HG02642 (cell line): ENCODE measurements around the gene RBMS1.

Experiments
- ATAC-seq: cut with Tn5 transposase; IDR thresholded peaks from one replicate; pipeline ENCODE4 v1.9.1; 2021; ENCODE audit warnings: mild to moderate bottlenecking; ENCODE audit not compliant: unreplicated experiment, poor library complexity

RBMS1 gene

DNA sequence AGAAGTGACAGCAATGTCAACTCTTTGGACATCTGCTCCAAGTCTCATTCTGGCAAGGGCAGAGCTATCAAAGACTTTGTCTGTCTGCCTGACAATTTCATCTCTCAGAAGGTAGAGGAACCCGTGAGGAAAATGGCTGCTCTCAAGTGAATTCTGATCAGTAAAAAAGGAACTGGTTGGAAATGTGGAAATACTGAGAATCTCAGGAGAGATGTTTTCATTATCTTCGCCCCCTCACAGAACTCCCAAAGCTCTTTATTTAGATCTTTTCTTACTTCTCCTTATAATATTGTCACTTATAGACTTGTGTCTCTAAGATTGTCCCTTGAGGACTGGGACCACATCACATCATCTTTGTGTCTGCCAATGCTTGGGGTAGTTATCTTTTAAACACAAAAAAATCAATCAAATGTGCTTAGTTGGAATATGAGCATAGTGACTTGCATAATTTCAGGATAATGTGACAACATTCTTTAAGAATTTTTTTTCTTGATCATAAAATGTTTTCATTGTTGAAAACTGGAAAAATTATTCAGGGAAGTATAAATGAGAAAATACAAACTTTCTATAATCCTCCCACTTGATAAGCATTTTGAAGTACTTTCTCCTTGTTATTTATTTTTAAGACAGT, 225.3 kb downstream of the RBMS1 start:
- ATAC-seq, result no peak

DNA sequence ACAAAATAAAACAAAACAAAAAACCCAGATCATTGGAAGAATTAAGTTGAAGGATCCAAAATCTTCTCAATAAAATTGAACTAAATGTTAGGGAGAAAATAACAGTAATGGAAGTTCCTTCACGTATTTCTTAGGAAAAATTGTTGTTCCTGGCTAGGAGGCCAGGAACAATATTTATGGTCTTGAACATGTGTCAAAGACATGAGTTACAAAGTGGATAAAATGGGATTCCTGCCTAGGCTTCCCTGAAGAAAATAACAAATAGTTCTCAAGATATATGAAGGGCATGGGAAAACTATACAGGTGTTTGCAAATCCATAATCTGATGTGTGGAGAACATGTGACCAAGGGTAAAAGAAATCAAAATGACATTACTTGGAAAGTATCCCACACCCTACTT, 225.9 kb downstream of the RBMS1 start:
- no peak for ATAC-seq

DNA sequence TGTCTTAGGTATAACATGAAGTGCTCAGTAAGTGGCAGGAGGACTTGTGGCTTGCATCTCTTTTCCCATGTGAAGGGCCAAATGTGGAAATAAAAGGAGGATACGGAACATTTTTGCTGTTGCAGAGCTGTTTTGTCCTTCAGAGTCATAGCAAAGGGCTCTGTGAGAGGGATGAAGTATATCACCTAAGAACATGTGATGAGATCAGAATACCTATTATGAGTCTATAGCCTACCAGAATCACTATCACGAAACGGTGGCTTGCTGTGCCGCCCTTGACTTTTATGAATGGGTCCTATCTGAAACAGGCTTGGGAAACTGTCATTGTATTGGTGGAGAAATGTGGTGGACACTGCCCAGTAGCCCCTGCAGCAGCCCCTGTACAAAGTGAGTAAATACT, 226.6 kb downstream of the RBMS1 start:
- no peak for ATAC-seq

DNA sequence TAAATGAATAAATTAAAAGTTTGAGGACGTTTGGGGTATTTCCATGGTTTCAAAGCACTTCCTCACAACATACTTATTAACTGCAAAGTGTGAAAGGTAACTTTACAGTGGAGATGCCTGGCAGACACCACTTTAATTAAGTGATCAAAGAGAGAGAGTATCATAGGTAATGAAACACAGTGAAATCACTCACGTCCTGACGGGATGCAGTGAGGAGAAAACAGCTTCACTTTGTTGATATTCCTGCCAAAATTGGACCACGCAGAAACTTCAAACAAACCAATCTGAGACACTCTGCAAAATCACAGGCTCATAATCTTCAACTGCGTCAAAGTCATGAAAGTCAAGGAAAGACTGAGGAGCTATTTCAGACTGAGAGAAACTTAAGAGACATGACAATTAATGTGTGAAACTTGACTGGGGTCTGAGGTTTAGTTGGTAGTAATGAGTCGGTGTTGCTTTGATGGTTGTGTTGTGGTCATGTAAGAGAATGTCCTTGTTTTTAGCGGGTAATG, 227.5 kb downstream of the RBMS1 start:
- no peak for ATAC-seq

DNA sequence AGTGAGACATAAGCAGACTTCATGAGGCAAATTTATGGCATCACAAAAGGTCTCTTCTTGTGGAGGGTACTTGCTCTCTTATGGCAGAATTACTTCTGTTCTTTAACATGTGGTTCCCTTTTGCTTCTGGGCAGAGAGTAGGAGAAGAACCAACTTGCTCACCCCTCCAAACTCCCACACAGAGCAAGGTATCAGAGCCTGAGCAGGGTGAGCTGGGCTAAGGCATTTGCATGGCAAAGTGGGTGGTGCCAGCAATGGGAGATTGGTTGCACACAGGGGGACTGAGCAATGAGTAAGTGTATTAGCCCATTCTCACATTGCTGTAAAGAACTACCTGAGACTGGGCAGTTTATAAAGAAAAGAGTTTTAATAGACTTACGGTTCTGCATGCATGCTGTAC, 229.3 kb downstream of the RBMS1 start:
- no peak for ATAC-seq

DNA sequence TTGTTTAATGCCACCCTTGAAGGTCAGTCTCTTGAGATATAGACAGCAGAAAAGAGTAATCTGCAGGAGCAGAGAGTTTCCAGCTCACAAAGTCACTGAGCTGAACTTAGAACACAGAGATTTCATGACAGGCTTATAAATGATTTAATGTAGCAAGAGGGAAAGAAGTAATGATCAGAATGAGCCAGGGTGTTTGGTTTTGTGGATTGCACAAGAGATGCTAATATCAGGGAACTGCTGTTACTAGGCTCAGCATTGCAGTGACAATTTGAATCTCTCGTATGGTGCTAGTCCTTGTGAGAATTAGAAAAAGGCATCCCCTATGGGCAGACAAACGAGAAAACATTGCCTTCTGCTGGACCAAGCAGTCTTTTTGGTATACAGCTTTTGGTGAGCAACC, 231.9 kb downstream of the RBMS1 start:
- no peak for ATAC-seq

DNA sequence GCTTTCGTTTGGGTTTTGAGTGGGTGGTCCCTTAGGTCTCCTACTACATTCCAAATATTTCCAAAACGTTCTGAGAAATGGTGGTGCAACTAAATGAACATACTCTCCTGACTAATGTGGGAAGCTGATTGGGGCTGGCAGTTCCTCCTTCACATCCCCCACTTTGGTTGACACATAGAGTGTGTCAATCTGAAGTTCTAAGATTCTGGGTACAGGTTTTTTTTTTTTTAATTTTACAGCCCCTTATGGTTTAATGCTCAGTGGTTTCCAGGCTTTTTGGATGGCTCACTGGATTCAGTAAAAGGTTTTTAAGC, 235.2 kb downstream of the RBMS1 start:
- no peak for ATAC-seq

DNA sequence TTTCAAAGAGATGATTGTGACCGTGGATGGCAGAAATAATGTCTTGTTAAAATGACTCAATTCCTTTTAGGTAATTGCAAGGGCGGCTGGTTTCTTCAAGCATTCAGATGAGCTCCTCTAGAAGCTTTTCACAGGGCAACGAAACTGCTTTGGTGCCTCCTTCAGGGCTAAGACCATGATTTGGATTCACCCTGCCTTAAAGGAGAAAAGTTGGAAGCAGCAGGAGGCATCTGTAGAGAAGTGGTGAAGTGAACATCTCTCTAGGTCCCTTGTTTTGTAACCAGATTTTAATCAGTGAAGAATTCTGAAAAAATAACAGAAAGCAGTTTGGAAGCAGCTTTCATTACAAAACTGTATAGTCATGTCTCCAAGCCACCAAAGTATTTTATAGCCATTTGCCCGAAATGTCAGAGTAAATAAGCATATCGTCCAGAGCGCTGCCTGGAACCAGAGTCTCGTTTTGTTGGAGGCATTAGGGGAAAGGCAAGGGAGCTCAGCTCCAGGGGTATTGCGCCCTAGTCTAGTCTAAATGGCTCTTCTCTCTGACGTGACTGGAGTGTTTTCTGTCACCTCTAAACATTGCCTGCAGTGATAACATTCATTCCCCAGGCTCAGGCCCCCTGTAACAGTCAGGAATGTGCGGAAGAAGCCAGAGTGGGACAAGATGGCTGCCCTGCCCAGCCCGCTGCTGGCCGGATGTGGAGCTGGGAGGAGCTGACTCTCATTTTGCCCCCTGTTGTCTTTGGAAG, 235.7 kb downstream of the RBMS1 start:
- ATAC-seq, result no peak

DNA sequence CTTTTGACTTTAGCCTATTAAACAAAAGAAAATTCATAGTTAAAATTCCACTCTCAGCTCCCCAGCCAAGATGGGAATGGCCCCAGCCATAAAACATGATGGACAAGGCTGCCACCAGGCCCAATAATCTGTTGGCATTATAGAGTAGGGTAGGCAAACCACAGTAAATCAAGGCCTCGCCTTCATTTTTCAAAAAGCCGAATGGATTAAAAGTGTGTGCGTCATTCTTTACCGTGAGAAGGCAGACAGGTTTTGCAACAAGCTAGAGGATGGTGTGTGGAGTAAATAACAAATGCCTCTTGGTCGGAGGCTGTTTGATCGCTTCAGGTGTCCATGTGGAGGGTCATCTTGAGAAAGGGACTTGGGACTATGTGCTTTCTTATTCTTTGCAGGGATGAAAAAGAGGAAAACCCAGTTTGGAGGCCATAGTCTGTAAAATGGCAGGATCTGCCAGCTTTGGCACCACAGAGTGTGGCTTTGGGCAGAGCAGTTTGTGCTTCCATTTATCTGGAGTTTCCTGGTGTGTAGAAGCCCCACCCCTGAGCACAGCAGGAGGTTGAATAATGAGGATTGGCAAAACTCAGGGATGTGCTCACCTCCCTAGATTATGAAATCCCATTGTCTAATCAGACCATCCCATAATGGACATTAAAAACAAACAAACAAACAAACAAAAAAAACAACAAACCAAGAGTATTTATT, 236.4 kb downstream of the RBMS1 start:
- ATAC-seq, result no peak

DNA sequence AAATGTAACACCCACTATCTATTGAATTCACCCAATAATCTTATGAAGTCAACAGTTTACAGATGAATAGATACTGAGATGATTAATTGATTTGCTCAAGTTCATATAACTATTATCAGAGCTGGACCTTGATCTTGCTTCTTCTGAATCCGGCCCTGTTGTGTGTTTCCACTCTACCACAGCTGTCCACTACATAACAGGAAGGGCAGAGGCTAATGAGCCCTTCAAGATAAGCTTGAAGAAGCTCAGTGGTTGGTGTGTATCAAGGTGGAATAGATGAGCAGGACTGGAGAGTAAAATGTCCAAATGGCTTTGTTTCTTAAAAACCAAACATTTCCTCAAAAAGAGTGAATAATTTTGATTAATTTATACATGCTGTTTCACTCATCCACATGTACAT, 237.1 kb downstream of the RBMS1 start:
- ATAC-seq, result no peak

DNA sequence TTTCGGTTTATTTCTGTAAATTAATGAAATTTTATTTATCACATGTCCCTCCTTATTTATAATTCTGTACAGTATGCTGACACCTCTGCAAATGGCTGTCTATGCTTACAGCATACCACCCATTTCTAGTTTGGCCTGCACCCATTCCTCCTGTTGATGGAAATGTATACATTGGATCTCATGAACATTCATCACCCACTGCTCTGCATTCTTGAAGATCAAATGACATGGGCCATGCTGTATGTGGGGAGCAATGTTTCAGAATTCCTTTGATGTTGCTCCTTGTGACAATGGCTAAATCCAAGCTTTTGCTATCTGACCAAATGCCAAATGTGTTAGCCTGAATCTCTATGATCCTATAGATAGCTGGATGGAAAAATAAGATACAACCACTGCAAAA, 238.2 kb downstream of the RBMS1 start:
- ATAC-seq, result no peak

DNA sequence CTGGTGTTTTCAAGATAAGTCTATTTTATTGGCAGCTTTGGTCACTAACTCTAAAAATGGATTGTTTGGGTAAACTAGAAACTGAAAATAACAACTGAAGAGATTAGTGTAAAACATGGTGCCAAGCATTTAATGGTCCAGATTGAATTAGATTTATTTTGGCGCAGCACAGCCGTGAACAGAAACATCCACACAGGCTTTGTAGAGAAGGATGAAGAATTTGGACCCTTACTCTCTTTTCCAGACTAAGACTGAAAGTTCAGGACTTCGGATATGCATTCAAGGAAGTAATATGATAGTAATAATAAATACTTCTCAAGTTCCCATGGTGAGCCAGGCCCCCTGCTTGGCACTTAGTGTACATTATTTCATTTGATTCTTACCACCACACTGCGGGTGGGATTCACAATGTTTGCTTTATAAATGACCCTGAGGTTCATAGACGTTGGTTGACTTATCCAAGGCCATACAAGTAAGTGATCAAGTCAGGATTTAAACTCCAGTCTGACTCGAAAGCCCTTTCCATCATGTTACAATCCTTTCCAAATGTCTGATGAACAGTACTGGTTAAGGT, 239.3 kb downstream of the RBMS1 start:
- no peak for ATAC-seq

DNA sequence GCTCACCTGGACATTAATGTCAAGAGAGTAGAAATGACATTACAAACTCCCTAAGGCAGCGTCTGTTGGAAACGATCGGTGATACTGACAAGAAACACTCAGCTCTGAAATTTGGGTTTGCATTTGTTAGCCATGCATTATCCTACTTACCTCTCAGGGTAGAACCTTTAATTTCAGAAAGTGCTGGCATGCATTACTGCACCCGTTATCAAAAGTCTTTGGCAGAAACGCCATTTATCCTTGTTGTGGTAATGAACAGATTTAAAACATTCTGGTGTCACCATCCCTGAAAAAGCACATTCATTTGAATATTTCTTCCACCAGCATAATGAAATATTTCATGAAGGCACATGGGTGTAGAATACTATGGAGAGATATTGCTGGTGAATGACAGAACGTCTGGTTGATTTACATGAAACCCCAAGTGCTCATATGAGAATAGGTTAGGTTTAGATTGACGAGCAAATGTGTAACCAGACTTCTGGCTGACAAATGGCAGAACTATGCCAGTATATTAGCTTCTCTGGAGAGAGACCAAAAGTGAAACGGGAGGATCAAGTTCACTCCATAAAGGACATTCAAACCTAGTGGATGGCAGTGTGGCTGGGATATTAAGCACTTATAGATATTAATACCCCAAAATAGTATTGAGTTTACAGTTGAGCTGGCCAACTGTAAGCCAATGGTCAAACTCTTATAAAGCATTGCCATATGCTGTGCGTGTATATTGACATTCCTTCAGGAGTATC, 240.0 kb downstream of the RBMS1 start:
- no peak for ATAC-seq

DNA sequence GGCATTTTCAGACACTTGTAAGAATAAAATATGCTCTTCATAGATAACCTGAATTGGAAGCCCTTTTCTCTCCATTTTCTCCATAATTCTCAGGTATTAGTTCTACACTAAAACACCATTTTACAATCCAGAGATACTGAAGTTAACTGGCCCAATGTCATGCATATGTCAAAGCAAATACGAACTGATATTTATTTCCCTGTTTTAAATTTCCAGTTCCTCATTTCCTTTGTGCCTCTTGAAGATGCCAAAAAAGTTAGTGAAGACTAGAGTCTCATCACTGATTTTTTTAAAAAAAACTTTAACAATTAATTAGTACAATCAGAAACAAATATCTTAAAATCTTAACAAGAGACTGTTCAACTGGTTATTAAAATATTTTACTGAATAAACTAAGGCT, 240.7 kb downstream of the RBMS1 start:
- ATAC-seq, result no peak

DNA sequence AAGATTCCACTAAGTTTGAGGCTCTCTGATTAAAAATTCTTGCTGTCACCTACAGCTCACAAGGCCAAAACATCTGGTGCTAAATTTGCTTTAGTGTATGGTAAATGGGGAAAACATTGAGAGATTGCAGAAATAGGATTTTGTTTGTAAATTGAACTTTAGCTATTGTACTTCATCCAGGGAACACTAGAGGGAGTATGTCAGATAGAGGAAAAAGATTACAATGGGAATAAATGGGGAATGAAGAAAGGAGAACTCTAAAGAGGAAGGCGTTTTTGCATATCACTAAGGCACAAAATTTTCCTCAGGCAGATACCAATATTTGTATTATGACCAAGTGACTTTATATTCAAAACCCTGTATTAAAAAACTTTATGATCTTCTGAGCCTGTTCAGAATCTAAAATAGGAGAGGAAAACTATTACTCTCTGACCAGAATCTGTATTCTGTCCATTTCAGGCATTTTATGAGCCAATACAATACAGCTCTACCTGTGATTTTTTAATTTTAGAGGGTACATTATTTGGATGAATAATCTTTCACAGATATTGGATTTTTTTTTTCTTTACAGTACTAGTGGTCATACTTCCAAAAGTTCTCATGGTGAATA, 241.2 kb downstream of the RBMS1 start:
- ATAC-seq, result no peak

DNA sequence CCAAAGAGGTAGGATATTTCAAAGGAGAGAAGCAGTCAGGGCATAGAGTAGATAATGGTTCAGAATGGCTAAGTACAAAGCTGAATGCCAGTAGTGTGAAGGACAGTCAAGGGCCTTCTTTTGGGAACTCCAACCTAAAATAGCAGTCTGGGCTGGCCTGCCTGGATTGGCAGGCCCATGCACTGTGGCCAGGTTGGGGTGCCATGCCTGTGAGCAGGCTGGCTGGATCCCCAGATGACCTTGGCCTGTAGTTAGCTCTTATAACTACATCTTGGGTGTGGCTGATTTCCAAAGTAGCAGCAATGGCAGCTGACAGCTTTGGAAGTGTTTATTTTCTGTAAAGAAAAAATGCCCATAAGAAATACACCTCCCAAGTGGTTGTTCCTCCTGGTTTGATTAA, 242.0 kb downstream of the RBMS1 start:
- ATAC-seq, result no peak

DNA sequence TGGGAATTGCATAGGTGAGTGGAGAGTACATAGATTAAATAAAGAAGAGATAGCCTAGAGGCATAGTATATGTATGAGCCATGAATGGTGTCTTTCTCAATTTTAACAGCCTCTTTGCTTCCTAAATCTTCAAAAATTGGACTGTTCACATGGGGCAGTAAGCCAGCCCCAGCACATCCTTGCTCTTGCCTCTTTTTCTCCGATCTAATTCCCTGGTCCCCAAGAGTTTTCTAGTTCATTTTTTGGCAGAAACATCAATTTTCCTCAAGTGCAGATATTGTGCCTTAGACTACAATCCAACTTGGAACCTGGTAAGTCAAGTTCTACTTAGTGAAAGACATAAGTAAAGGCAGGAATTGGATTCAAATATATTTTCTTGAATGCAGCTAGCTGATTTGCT, 243.7 kb downstream of the RBMS1 start:
- no peak for ATAC-seq

DNA sequence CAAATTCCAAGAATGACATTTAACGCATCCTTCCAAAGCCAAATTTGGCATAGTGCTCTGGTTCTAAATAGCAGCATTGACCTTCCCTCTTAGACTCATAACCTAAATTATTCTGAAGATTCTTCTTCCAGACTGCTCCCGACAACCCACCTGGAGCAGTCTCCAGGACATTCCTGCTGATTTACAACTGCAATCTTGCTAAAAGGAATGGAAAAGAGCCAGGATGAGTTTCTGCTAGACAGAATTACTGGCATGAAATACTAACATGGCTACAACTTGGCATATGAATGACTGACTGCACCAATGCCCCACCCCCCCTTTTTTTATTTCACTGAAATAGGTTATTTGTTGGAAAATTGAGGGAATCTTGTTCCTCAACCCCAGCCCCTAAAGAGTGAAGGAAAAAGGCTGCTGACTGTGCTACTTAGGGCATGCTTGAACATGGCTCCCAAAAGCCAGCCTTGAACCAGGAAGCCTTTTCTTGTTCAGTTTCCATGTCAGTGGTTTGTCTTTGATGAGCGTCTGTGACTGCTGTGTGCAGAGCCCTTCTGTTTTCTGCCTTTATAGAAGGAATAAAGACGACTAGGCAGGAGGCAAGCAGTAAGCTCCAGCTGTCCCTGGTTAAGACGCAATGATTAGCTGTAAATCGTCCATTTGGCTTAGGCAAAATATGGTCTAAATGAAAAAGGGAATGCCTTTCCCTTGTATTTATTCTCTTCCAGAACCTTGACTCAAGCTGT, 246.1 kb downstream of the RBMS1 start:
- ATAC-seq, result no peak

DNA sequence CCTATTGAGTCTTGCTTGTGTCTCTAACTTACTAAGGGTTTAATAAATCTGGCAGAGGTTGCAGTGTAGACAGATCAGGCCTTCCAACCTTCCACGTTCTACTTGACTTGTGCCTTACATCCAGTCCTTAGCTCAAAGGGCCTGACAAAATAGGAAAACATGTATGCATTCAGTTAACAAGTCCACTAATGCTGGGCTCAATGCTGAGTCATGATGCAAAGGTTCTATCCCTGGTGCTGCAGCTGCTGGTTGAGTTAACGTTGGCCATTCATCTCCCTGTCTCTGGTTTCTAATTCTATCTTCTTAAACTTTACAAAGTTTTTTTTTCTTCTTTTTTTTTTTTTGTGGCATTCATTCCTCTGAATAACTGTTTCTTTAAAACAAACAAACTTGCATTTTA, 247.3 kb downstream of the RBMS1 start:
- ATAC-seq, result no peak
